Body of pancreas (tissue), 4 donors: ENCODE data around the gene GJA1.

Source experiments
- CTCF ChIP-seq, 7 experiments: fragments of 450-650 bp in 4 of 7; fragments of 200-600 bp in 3 of 7; sonication (generic) in 3 of 7; IDR thresholded peaks; one replicate each; pipeline ENCODE4 v1.5.1; 2016 to 2019; ENCODE audit warnings: antibody characterized with exemption in 7 of 7
- POLR2A ChIP-seq, 3 donors: fragments of 450-650 bp; IDR thresholded peaks; one replicate each; pipeline ENCODE4 v1.6.1; 2016; ENCODE audit warnings: antibody characterized with exemption in 3 of 3, mild to moderate bottlenecking in 2 of 3

- TF ChIP-seq CTCF (IDR thresholded peaks at IDR 0.05): no peak
- TF ChIP-seq POLR2A (IDR thresholded peaks at IDR 0.05): no peak
Measured at GRCh38 chr6:121482004-121482693, 46.7 kb downstream of the GJA1 start.
